Prostate gland (tissue), 2 donors: Measurements from ENCODE around the gene CCNI. TPM values are rescaled to one million over a fixed set of nuclear protein-coding genes. Genes with fewer than 3 reads are reported as not detected.
"Not testable (repeated sequence)": the region's sequence is repeated elsewhere in the genome, so short reads cannot be mapped to it uniquely, and the experiment has no call there.

Experiments used
- DNase-seq: peaks from one replicate; pipeline ENCODE4 v3.0.0-alpha.2; 2019; ENCODE audit warnings: low spot score
- H3K27ac ChIP-seq, 2 donors: fragments of 200-600 bp; sonication (generic); 2 replicates each; pipeline ENCODE4 v1.5.1; 2017 to 2019
- H3K27me3 ChIP-seq: fragments of 200-600 bp; sonication (generic); replicated peaks from 2 replicates; pipeline ENCODE4 v1.5.1; 2019; ENCODE audit not compliant: insufficient read depth
- H3K36me3 ChIP-seq, 2 donors: fragments of 200-600 bp; sonication (generic); 1 replicate in 1 of 2; 2 replicates in 1 of 2; pipeline versions ENCODE4 v1.5.1 to v1.8.1; 2017 to 2019
- H3K4me1 ChIP-seq: fragments of 200-600 bp; sonication (generic); replicated peaks from 2 replicates; pipeline ENCODE4 v1.5.1; 2019
- H3K4me3 ChIP-seq, 2 donors: fragments of 200-600 bp; sonication (generic); 2 replicates each; pipeline ENCODE4 v1.5.1; 2017 to 2019
- H3K9me3 ChIP-seq: fragments of 200-600 bp; sonication (generic); 2 replicates; pipeline ENCODE4 v1.5.1; 2017
- CTCF ChIP-seq, 4 experiments: fragments of 200-600 bp in 2 of 4; fragments of 450-650 bp in 2 of 4; sonication (generic) in 2 of 4; IDR thresholded peaks; 1 replicate in 3 of 4; 2 replicates in 1 of 4; pipeline ENCODE4 v1.5.1; 2016 to 2019; ENCODE audit warnings: antibody characterized with exemption in 4 of 4, mild to moderate bottlenecking in 2 of 4, moderate library complexity in 2 of 4
- POLR2A ChIP-seq: fragments of 450-650 bp; IDR thresholded peaks from one replicate; pipeline ENCODE4 v1.6.1; 2016; ENCODE audit warnings: antibody characterized with exemption, mild to moderate bottlenecking
- POLR2AphosphoS5 ChIP-seq: sonication (generic); formaldehyde crosslinking; IDR thresholded peaks from one replicate; pipeline ENCODE4 v1.6.1; 2017; ENCODE audit warnings: antibody characterized with exemption
- WGBS: methylation state at CpG from one replicate; pipeline ENCODE4 v1.1.5; 2018; 5-methylcytosine and 5-hydroxymethylcytosine counted together
- intact Hi-C: fragments of 100-400 bp; cut with DNase I; formaldehyde crosslinking; loops from one replicate; pipeline ENCODE4 v1.14.2; 2022
- total RNA-seq, 2 donors: library from RNA; depleted of rRNA; stranded (reverse); fragments of >200 nt; gene quantifications; one replicate each; pipeline ENCODE4 v1.1.0, GENCODE V29; 2016

The CCNI gene
- total RNA-seq, 2 donors from 2014 or later = 274 to 367 TPM

GRCh38 chr4:77095101-77095821 lies 19.5 kb upstream of the CCNI start:
- no peak for TF ChIP-seq POLR2A
- peak; percentile 44 to 86 (median 84) for TF ChIP-seq CTCF (IDR thresholded peaks at IDR 0.05)
- TF ChIP-seq POLR2AphosphoS5 = peak; percentile 41
- intact Hi-C loops = loop anchor here (2.0 kb wide), 1 partner anchor 110 kb away; no protein-coding TSS in a partner anchor
- Histone ChIP-seq H3K9me3 (no peaks in the 10 kb centered on the region), H3K36me3 (no peaks in the 10 kb centered on the region), H3K27ac (peak overlapping the region in 1 of 2 donors; percentile 42), H3K4me3 (no peak overlapping the region), H3K4me1 (no peaks in the 10 kb centered on the region), H3K27me3 (no peaks in the 10 kb centered on the region)
- DNase-seq = peak; percentile 80
- WGBS = 21% methylated on average over 6 of the region's 6 CpGs

DNA sequence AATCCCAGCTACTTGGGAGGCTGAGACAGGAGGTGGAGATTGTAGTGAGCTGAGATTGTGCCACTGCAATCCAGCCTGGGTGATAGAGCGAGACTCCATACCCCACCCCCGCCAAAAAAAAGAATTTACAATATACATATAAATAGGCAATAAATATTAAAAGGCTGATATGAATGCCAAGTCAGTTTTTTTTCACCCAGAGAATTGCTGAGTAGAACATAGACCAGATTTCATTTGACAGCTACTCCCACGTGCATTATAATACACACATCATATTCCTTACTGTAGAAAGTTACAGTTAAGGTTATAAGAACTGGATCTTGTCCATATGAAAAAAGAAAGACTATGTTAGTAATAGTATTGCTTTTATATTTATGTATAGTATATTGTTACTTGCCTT lies 18.7 kb upstream of the CCNI start:
- Histone ChIP-seq H3K4me3 (no peak overlapping the region), H3K36me3 (no peaks in the 10 kb centered on the region), H3K27me3 (no peaks in the 10 kb centered on the region), H3K9me3 (no peaks in the 10 kb centered on the region), H3K27ac (no peak overlapping the region), H3K4me1 (no peaks in the 10 kb centered on the region)
- WGBS = 90% methylated on average over 3 of the region's 3 CpGs
- intact Hi-C loops = loop anchor here (2.0 kb wide), 1 partner anchor 110 kb away; no protein-coding TSS in a partner anchor
- TF ChIP-seq POLR2A = no peak
- TF ChIP-seq POLR2AphosphoS5 = no peak
- TF ChIP-seq CTCF (IDR thresholded peaks at IDR 0.05) = no peak
- no peak for DNase-seq

- no peak for DNase-seq
- 38% methylated on average over 1 of the region's 1 CpG for WGBS
- intact Hi-C loops = no loop called here
These were observed 17.6 kb upstream of the CCNI start for GRCh38 chr4:77093401-77093800.

GRCh38 chr4:77092975-77093374 lies 17.2 kb upstream of the CCNI start:
- Histone ChIP-seq H3K4me1 (no peaks in the 10 kb centered on the region), H3K27me3 (no peaks in the 10 kb centered on the region), H3K36me3 (no peaks in the 10 kb centered on the region), H3K9me3 (no peaks in the 10 kb centered on the region), H3K4me3 (no peak overlapping the region), H3K27ac (no peak overlapping the region)
- intact Hi-C loops = no loop called here
- no peak for TF ChIP-seq POLR2A
- no peak for TF ChIP-seq POLR2AphosphoS5
- TF ChIP-seq CTCF (IDR thresholded peaks at IDR 0.05) = no peak
- WGBS = 87% methylated on average over 2 of the region's 2 CpGs
- no peak for DNase-seq

More at GRCh38 chr4:77093401-77093800, 17.6 kb upstream of the CCNI start:
- Histone ChIP-seq H3K4me3 (no peak overlapping the region), H3K27ac (no peak overlapping the region), H3K4me1 (no peaks in the 10 kb centered on the region), H3K36me3 (no peaks in the 10 kb centered on the region), H3K27me3 (no peaks in the 10 kb centered on the region), H3K9me3 (no peaks in the 10 kb centered on the region)
- TF ChIP-seq POLR2A (no peak), CTCF (IDR thresholded peaks at IDR 0.05) (no peak), POLR2AphosphoS5 (no peak)

- Histone ChIP-seq H3K36me3 (no peaks in the 10 kb centered on the region), H3K27ac (no peak overlapping the region), H3K9me3 (no peaks in the 10 kb centered on the region), H3K27me3 (no peaks in the 10 kb centered on the region), H3K4me3 (no peak overlapping the region), H3K4me1 (no peaks in the 10 kb centered on the region)
- TF ChIP-seq POLR2A (no peak), POLR2AphosphoS5 (no peak)
- DNase-seq = no peak
- intact Hi-C loops = no loop called here
These were observed 14.1 kb upstream of the CCNI start for GRCh38 chr4:77089866-77090265.

DNA sequence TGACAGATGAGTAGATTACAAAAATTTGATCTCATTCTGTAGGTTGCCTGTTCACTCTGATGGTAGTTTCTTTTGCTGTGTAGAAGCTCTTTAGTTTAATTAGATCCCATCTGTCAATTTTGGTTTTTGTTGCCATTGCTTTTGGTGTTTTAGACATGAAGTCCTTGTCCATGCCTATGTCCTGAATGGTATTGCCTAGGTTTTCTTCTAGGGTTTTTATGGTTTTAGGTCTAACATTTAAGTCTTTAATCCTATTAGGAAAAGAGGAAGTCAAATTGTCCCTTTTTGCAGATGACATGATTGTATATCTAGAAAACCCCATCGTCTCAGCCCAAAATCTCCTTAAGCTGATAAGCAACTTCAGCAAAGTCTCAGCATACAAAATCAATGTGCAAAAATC lies 11.2 kb upstream of the CCNI start:
- WGBS = 94% methylated on average over 1 of the region's 1 CpG
- intact Hi-C loops, H3K9me3 ChIP-seq, H3K27me3 ChIP-seq, H3K27ac ChIP-seq, DNase-seq, H3K4me3 ChIP-seq, H3K4me1 ChIP-seq, H3K36me3 ChIP-seq: not testable (repeated sequence)
